ENCODE data around the gene DDX50. TPM values are rescaled to one million over a fixed set of nuclear protein-coding genes. Genes with fewer than 3 reads are reported as not detected.

DDX50 gene
- total RNA-seq, 1 experiment from 2014 or later = 37.1 TPM

- TF ChIP-seq, protein P1, sequence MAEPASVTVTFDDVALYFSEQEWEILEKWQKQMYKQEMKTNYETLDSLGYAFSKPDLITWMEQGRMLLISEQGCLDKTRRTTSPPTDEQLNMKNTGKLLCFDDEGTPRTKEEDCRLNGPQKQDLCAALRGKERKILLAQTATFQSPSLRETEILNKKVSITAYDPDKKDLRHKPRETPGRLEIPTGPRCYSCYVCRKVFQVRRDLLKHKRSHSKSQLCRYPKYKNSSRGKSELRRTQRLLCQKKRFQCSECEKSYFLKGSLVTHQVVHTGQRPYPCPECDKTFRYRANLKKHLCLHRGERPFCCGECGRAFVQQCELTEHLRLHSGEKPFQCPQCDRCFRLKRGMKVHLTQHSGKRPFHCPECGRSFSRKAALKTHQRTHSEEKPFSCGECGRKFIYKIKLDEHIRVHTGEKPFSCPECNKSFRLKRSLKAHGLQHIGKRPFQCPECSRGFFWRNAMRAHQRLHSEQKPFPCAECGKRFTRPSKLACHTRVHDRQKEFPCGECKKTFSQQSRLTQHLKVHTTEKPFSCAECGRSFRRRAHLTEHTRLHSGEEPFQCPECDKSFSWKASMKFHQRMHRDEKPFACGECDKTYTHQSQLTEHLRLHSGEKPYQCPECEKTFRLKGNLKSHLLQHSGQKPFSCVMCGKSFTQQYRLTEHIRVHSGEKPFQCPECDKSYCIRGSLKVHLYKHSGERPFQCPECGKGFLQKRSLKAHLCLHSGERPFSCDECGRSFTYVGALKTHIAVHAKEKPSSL (CRISPR knock-in tag; conservative IDR thresholded peaks at IDR 0.05) = no peak
- TF ChIP-seq, protein P2, sequence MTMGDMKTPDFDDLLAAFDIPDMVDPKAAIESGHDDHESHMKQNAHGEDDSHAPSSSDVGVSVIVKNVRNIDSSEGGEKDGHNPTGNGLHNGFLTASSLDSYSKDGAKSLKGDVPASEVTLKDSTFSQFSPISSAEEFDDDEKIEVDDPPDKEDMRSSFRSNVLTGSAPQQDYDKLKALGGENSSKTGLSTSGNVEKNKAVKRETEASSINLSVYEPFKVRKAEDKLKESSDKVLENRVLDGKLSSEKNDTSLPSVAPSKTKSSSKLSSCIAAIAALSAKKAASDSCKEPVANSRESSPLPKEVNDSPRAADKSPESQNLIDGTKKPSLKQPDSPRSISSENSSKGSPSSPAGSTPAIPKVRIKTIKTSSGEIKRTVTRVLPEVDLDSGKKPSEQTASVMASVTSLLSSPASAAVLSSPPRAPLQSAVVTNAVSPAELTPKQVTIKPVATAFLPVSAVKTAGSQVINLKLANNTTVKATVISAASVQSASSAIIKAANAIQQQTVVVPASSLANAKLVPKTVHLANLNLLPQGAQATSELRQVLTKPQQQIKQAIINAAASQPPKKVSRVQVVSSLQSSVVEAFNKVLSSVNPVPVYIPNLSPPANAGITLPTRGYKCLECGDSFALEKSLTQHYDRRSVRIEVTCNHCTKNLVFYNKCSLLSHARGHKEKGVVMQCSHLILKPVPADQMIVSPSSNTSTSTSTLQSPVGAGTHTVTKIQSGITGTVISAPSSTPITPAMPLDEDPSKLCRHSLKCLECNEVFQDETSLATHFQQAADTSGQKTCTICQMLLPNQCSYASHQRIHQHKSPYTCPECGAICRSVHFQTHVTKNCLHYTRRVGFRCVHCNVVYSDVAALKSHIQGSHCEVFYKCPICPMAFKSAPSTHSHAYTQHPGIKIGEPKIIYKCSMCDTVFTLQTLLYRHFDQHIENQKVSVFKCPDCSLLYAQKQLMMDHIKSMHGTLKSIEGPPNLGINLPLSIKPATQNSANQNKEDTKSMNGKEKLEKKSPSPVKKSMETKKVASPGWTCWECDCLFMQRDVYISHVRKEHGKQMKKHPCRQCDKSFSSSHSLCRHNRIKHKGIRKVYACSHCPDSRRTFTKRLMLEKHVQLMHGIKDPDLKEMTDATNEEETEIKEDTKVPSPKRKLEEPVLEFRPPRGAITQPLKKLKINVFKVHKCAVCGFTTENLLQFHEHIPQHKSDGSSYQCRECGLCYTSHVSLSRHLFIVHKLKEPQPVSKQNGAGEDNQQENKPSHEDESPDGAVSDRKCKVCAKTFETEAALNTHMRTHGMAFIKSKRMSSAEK (CRISPR knock-in tag; IDR thresholded peaks at IDR 0.05; ENCODE audit: borderline replicate concordance) = no peak
- TF ChIP-seq EMX1 (CRISPR knock-in tag; IDR thresholded peaks at IDR 0.05) = no peak
- no peak for TF ChIP-seq TEAD1 (CRISPR knock-in tag; IDR thresholded peaks at IDR 0.05)
- TF ChIP-seq ELF4 (CRISPR knock-in tag; IDR thresholded peaks at IDR 0.05; ENCODE audit: low read depth) = no peak
- TF ChIP-seq CDX4 (CRISPR knock-in tag; IDR thresholded peaks at IDR 0.05; ENCODE audit: borderline replicate concordance) = no peak
- TF ChIP-seq, protein P3, sequence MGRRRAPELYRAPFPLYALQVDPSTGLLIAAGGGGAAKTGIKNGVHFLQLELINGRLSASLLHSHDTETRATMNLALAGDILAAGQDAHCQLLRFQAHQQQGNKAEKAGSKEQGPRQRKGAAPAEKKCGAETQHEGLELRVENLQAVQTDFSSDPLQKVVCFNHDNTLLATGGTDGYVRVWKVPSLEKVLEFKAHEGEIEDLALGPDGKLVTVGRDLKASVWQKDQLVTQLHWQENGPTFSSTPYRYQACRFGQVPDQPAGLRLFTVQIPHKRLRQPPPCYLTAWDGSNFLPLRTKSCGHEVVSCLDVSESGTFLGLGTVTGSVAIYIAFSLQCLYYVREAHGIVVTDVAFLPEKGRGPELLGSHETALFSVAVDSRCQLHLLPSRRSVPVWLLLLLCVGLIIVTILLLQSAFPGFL (CRISPR knock-in tag; IDR thresholded peaks at IDR 0.05; ENCODE audit: borderline replicate concordance) = no peak
- TF ChIP-seq ATF3 (CRISPR knock-in tag; conservative IDR thresholded peaks at IDR 0.05) = no peak
Observed at GRCh38 chr10:68963151-68963550, 62.0 kb downstream of the DDX50 start (continued).

- no peak for ATAC-seq
- ChIA-PET POLR2A (no interaction called here), CTCF (no interaction called here)
- no peaks in the 10 kb centered on the region for H3K9me3 Mint-ChIP-seq
- DNase-seq (ENCODE audit: low spot score) = no peak
- peaks cover 84% of the 10 kb centered on the region for H3K36me3 Mint-ChIP-seq
- H3K27ac Mint-ChIP-seq = no peak overlapping the region
- no peak overlapping the region for H3K4me3 Mint-ChIP-seq
- no peaks in the 10 kb centered on the region for H3K4me1 Mint-ChIP-seq
- H3K27me3 Mint-ChIP-seq (ENCODE audit: low read depth) = no peaks in the 10 kb centered on the region
- no peak for TF ChIP-seq E2F1 (CRISPR knock-in tag; IDR thresholded peaks at IDR 0.05)
- no peak for TF ChIP-seq ERG (CRISPR knock-in tag; IDR thresholded peaks at IDR 0.05)
- TF ChIP-seq MYBL2 (CRISPR knock-in tag; IDR thresholded peaks at IDR 0.05) = no peak
- no peak for TF ChIP-seq RORB (CRISPR knock-in tag; IDR thresholded peaks at IDR 0.05)
- no peak for TF ChIP-seq TEAD1 (CRISPR knock-in tag; IDR thresholded peaks at IDR 0.05)
- TF ChIP-seq GTF2I (CRISPR knock-in tag; conservative IDR thresholded peaks at IDR 0.05) = no peak
- TF ChIP-seq ZNF232 (CRISPR knock-in tag; IDR thresholded peaks at IDR 0.05) = no peak
- TF ChIP-seq CDX4 (CRISPR knock-in tag; IDR thresholded peaks at IDR 0.05; ENCODE audit: borderline replicate concordance) = no peak
- TF ChIP-seq PRDM15 (CRISPR knock-in tag; IDR thresholded peaks at IDR 0.05) = no peak
- TF ChIP-seq, protein P4, sequence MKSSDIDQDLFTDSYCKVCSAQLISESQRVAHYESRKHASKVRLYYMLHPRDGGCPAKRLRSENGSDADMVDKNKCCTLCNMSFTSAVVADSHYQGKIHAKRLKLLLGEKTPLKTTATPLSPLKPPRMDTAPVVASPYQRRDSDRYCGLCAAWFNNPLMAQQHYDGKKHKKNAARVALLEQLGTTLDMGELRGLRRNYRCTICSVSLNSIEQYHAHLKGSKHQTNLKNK (CRISPR knock-in tag; IDR thresholded peaks at IDR 0.05) = no peak
- TF ChIP-seq ATF1 (CRISPR knock-in tag; IDR thresholded peaks at IDR 0.05) = no peak
- TF ChIP-seq ZBTB43 (CRISPR knock-in tag; IDR thresholded peaks at IDR 0.05) = no peak
Observed at GRCh38 chr10:68973975-68974374, 72.9 kb downstream of the DDX50 start.

All from WTC11 (cell line).